HEK293T (cell line): ENCODE measurements around the gene NPPC.

Experiments used
- CTCF ChIA-PET: fragments of 350-600 bp; formaldehyde crosslinking; extraction: SDS; loops from one replicate; lab custom pipeline; 2021; ENCODE audit warnings: antibody characterized with exemption, inconsistent platforms; lab: Yijun Ruan, JAX
- POLR2A ChIA-PET: fragments of 350-600 bp; formaldehyde crosslinking; extraction: SDS; loops from one replicate; lab custom pipeline; 2020; ENCODE audit warnings: antibody characterized with exemption, inconsistent platforms; lab: Yijun Ruan, JAX
- DNase-seq: peaks from one replicate; pipeline ENCODE4 v3.0.0; 2012; ENCODE audit warnings: mixed read lengths; ENCODE audit errors: extremely low spot score
- ARNT ChIP-seq: fragments of 450-650 bp; IDR thresholded peaks from 2 replicates; pipeline ENCODE4 v1.6.1; 2017; ENCODE audit warnings: mild to moderate bottlenecking
- BHLHE40 ChIP-seq: fragments of 450-650 bp; IDR thresholded peaks from 2 replicates; pipeline ENCODE4 v1.6.1; 2016; ENCODE audit warnings: mild to moderate bottlenecking, moderate library complexity, borderline replicate concordance
- CTBP1 ChIP-seq: fragments of 450-650 bp; IDR thresholded peaks from 2 replicates; pipeline ENCODE4 v1.6.1; 2016; ENCODE audit warnings: borderline replicate concordance
- ELF4 ChIP-seq: fragments of 450-650 bp; IDR thresholded peaks from 2 replicates; pipeline ENCODE4 v1.6.1; 2017; ENCODE audit warnings: antibody characterized with exemption
- FOXA1 ChIP-seq: fragments of 450-650 bp; IDR thresholded peaks from 2 replicates; pipeline ENCODE4 v1.6.1; 2016; ENCODE audit warnings: mild to moderate bottlenecking
- FOXK2 ChIP-seq: fragments of 450-650 bp; IDR thresholded peaks from 2 replicates; pipeline ENCODE4 v1.6.1; 2016; ENCODE audit warnings: mild to moderate bottlenecking
- FOXM1 ChIP-seq: fragments of 450-650 bp; IDR thresholded peaks from 2 replicates; pipeline ENCODE4 v1.6.1; 2017; ENCODE audit warnings: mild to moderate bottlenecking, borderline replicate concordance
- HDGF ChIP-seq: fragments of 450-650 bp; IDR thresholded peaks from 2 replicates; pipeline ENCODE4 v1.6.1; 2017; ENCODE audit warnings: antibody characterized with exemption, borderline replicate concordance
- L3MBTL2 ChIP-seq: fragments of 450-650 bp; conservative IDR thresholded peaks from 2 replicates; pipeline ENCODE4 v1.6.1; 2016; ENCODE audit warnings: mild to moderate bottlenecking
- LEF1 ChIP-seq: fragments of 450-650 bp; IDR thresholded peaks from 2 replicates; pipeline ENCODE4 v1.6.1; 2017; ENCODE audit warnings: mild to moderate bottlenecking, borderline replicate concordance
- NFRKB ChIP-seq: fragments of 450-650 bp; IDR thresholded peaks from 2 replicates; pipeline ENCODE4 v1.6.1; 2016; ENCODE audit warnings: mild to moderate bottlenecking, moderate library complexity
- PKNOX1 ChIP-seq: fragments of 450-650 bp; IDR thresholded peaks from 2 replicates; pipeline ENCODE4 v1.6.1; 2016
- SP1 ChIP-seq: fragments of 450-650 bp; IDR thresholded peaks from 2 replicates; pipeline ENCODE4 v1.6.1; 2017
- SUZ12 ChIP-seq: fragments of 450-650 bp; IDR thresholded peaks from 2 replicates; pipeline ENCODE4 v1.6.1; 2016; ENCODE audit warnings: mild to moderate bottlenecking
- TARDBP ChIP-seq: fragments of 450-650 bp; IDR thresholded peaks from 2 replicates; pipeline ENCODE4 v1.6.1; 2016
- ZNF384 ChIP-seq: fragments of 450-650 bp; IDR thresholded peaks from 2 replicates; pipeline ENCODE4 v1.6.1; 2016

NPPC gene

DNA sequence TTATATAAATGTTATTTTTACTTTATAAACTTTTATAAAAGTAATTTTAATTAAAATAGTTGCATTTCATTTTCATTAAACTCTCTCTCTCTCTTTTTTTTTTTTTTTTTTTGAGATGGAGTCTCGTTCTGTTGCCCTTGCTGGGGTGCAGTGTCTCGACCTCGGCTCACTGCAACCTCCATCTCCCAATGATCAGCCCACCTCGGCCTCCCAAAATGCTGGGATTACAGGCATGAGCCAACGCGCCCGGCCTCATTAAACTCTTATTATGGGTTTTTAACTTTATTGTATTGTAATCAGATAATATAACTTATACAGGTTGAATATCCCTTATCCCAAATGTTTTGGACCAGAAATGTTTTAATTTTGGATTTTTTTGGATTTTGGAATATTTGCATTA, 10.9 kb upstream of the NPPC start:
- ChIA-PET CTCF (no interaction called here), POLR2A (no interaction called here)
- TF ChIP-seq HDGF, result no peak
- TF ChIP-seq L3MBTL2, result no peak
- TF ChIP-seq FOXK2, result no peak
- TF ChIP-seq BHLHE40, result no peak
- no peak for TF ChIP-seq FOXM1
- no peak for TF ChIP-seq TARDBP
- no peak for TF ChIP-seq LEF1
- TF ChIP-seq CTBP1, result no peak
- no peak for TF ChIP-seq NFRKB
- no peak for TF ChIP-seq FOXA1
- no peak for TF ChIP-seq SP1
- TF ChIP-seq SUZ12, result no peak
- no peak for TF ChIP-seq PKNOX1
- no peak for TF ChIP-seq ARNT
- DNase-seq, result no peak

GRCh38 chr2:231936491-231936890, 10.3 kb upstream of the NPPC start:
- ChIA-PET POLR2A (no interaction called here), CTCF (no interaction called here)
- DNase-seq, result no peak
- TF ChIP-seq CTBP1, result no peak
- TF ChIP-seq TARDBP, result no peak
- TF ChIP-seq ELF4, result no peak
- TF ChIP-seq FOXA1, result no peak
- no peak for TF ChIP-seq ZNF384

- TF ChIP-seq NFRKB (no peak), FOXA1 (no peak), SP1 (no peak), L3MBTL2 (no peak), CTBP1 (no peak), SUZ12 (no peak), ELF4 (no peak), PKNOX1 (no peak), LEF1 (no peak), FOXM1 (no peak), FOXK2 (no peak), ZNF384 (no peak), ARNT (no peak), TARDBP (no peak), HDGF (no peak), BHLHE40 (no peak)
- DNase-seq, result no peak
- POLR2A ChIA-PET, result interaction anchor here (0.7 kb wide), 1 partner anchor 11 kb away, joined by 3 read pairs; no protein-coding TSS in a partner anchor
- CTCF ChIA-PET, result no interaction called here
Measured at GRCh38 chr2:231935815-231936214, 9.6 kb upstream of the NPPC start.

- CTCF ChIA-PET, result no interaction called here
- POLR2A ChIA-PET, result interaction anchor here (0.7 kb wide), 1 partner anchor 11 kb away, joined by 3 read pairs; no protein-coding TSS in a partner anchor
- no peak for DNase-seq
- no peak for TF ChIP-seq HDGF
- TF ChIP-seq BHLHE40, result no peak
Measured at GRCh38 chr2:231935207-231935524, 9.0 kb upstream of the NPPC start.

GRCh38 chr2:231934441-231935206, 8.4 kb upstream of the NPPC start:
- no peak for TF ChIP-seq FOXA1
- TF ChIP-seq FOXM1, result no peak
- TF ChIP-seq L3MBTL2, result no peak
- TF ChIP-seq PKNOX1, result no peak
- TF ChIP-seq CTBP1, result no peak
- no peak for TF ChIP-seq BHLHE40
- TF ChIP-seq LEF1, result no peak
- TF ChIP-seq ZNF384, result no peak
- no peak for TF ChIP-seq HDGF
- TF ChIP-seq ELF4, result no peak
- no peak for TF ChIP-seq TARDBP
- no peak for TF ChIP-seq SUZ12
- TF ChIP-seq FOXK2, result no peak
- ChIA-PET CTCF (no interaction called here), POLR2A (interaction anchor here (0.7 kb wide), 1 partner anchor 10 kb away, joined by 3 read pairs; no protein-coding TSS in a partner anchor)
- no peak for DNase-seq

DNA sequence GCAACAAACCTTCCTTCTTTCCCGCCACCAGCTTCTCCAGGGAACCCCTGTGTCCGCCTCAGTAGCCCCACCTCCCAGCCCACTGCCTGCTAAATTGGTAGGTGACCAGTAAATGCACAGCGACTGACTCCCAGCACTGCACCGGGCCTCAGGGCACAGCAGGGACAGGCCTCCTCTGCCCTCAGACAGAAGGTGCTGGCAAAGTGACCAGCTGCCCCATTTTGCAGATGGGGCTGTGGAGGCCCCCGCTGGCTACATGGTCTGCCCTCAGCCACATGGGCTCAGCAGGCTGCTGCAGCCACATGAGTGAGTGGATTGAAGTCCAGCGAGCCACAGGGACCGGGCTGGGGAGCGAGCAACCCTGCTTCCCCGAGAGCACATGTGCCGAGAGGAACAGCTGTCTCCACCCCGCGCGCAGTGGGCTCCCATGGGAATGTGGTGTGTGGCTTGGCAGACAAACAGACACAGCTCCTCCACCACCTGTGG, 7.8 kb upstream of the NPPC start:
- ChIA-PET CTCF (no interaction called here), POLR2A (no interaction called here)
- DNase-seq, result no peak
- TF ChIP-seq CTBP1, result no peak
- TF ChIP-seq FOXK2, result no peak
- no peak for TF ChIP-seq L3MBTL2
- no peak for TF ChIP-seq FOXM1
- TF ChIP-seq TARDBP, result no peak
- TF ChIP-seq SUZ12, result no peak
- TF ChIP-seq PKNOX1, result no peak
- no peak for TF ChIP-seq NFRKB
- TF ChIP-seq LEF1, result no peak
- TF ChIP-seq HDGF, result no peak
- TF ChIP-seq ZNF384, result no peak
- TF ChIP-seq ELF4, result no peak
- no peak for TF ChIP-seq ARNT
- no peak for TF ChIP-seq SP1
- no peak for TF ChIP-seq FOXA1
